Measurements from ENCODE around the gene DAZ3. TPM values are rescaled to one million over a fixed set of nuclear protein-coding genes. Genes with fewer than 3 reads are reported as not detected.

The DAZ3 gene
- total RNA-seq, 2 donors from 2014 or later: not detected

Other genes starting within 250 kb of the DAZ3 start
- gene BPY2B, start 195.4 kb downstream of the DAZ3 start, total RNA-seq: not detected
- gene DAZ4, start 20.5 kb upstream of the DAZ3 start, total RNA-seq: not detected
- gene BPY2C, start 238.7 kb upstream of the DAZ3 start, total RNA-seq: not detected

Measured in endodermal cell (in vitro differentiated cells).